ENCODE results near the gene KIAA0930.

KIAA0930 gene

GRCh38 chr22:45211848-45212247, 28.8 kb downstream of the KIAA0930 start:
- H3K27ac ChIP-seq: no peak overlapping the region
- TF ChIP-seq ZFX (IDR thresholded peaks at IDR 0.05; ENCODE audit: borderline replicate concordance): no peak
- TF ChIP-seq CTCF (IDR thresholded peaks at IDR 0.05): no peak

GRCh38 chr22:45211435-45211834, 29.3 kb downstream of the KIAA0930 start:
- TF ChIP-seq CTCF (IDR thresholded peaks at IDR 0.05): no peak
- no peak for TF ChIP-seq ZFX (IDR thresholded peaks at IDR 0.05; ENCODE audit: borderline replicate concordance)
- H3K27ac ChIP-seq: no peak overlapping the region

- no peak for TF ChIP-seq ZFX (IDR thresholded peaks at IDR 0.05; ENCODE audit: borderline replicate concordance)
- TF ChIP-seq CTCF (IDR thresholded peaks at IDR 0.05): no peak
- no peak overlapping the region for H3K27ac ChIP-seq
These were observed 29.7 kb downstream of the KIAA0930 start for GRCh38 chr22:45210991-45211390.

- TF ChIP-seq ZFX (IDR thresholded peaks at IDR 0.05; ENCODE audit: borderline replicate concordance): no peak
- no peak for TF ChIP-seq CTCF (IDR thresholded peaks at IDR 0.05)
- no peak overlapping the region for H3K27ac ChIP-seq
These were observed 30.1 kb downstream of the KIAA0930 start for GRCh38 chr22:45210577-45210976.

- TF ChIP-seq CTCF (IDR thresholded peaks at IDR 0.05): no peak
- TF ChIP-seq ZFX (IDR thresholded peaks at IDR 0.05; ENCODE audit: borderline replicate concordance): no peak
- H3K27ac ChIP-seq: no peak overlapping the region
These were observed 30.5 kb downstream of the KIAA0930 start for GRCh38 chr22:45210174-45210573.

- no peak overlapping the region for H3K27ac ChIP-seq
- TF ChIP-seq ZFX (IDR thresholded peaks at IDR 0.05; ENCODE audit: borderline replicate concordance) (no peak), CTCF (IDR thresholded peaks at IDR 0.05) (peak; percentile 82)
These were observed 31.5 kb downstream of the KIAA0930 start for GRCh38 chr22:45208993-45209838.

GRCh38 chr22:45208696-45208992, 32.0 kb downstream of the KIAA0930 start:
- TF ChIP-seq CTCF (IDR thresholded peaks at IDR 0.05) (no peak), ZFX (IDR thresholded peaks at IDR 0.05; ENCODE audit: borderline replicate concordance) (no peak)
- no peak overlapping the region for H3K27ac ChIP-seq
